ENCODE data around the gene STXBP2.
A peak's percentile ranks its signal among the peaks of the same experiment; 100 is the strongest.

The STXBP2 gene

GRCh38 chr19:7676376-7676775 lies 39.5 kb downstream of the STXBP2 start:
- H3K9ac ChIP-seq (ENCODE audit: low read depth, low read length), result no peak overlapping the region
- ATAC-seq (ENCODE audit: insufficient read depth, low read depth) (no peak), DNase-seq (no peak)
- no peaks in the 10 kb centered on the region for H3K27me3 ChIP-seq (ENCODE audit: insufficient read depth, low read length, poor library complexity)
- H3K27ac ChIP-seq (ENCODE audit: low read length), result no peak overlapping the region
- peaks cover 7% of the 10 kb centered on the region for H3K79me2 ChIP-seq (ENCODE audit: insufficient read depth, low read length)
- no peak overlapping the region for H3K4me3 ChIP-seq (ENCODE audit: low read depth in 1 of 2, low read length in 2 of 2)
- H3K4me2 ChIP-seq (ENCODE audit: insufficient read depth, low read length), result no peak overlapping the region
- H2AFZ ChIP-seq (ENCODE audit: low read depth, low read length), result no peak overlapping the region
- no peak for TF ChIP-seq EZH2 (IDR thresholded peaks at IDR 0.05; ENCODE audit: borderline replicate concordance, low read depth, low read length, severe bottlenecking)
- no peaks in the 10 kb centered on the region for H3K9me3 ChIP-seq (ENCODE audit: insufficient read depth, low read length, severe bottlenecking)
- H3K4me1 ChIP-seq (ENCODE audit: insufficient read depth, low read length), result peaks cover 29% of the 10 kb centered on the region
- H4K20me1 ChIP-seq (ENCODE audit: insufficient read depth, low read length), result no peaks in the 10 kb centered on the region
- no peaks in the 10 kb centered on the region; the same call in 1 of the 2 replicates for H3K36me3 ChIP-seq (ENCODE audit: insufficient read depth, low read length)

- no peak for ATAC-seq (ENCODE audit: insufficient read depth, low read depth)
- peaks cover 2% of the 10 kb centered on the region; the same call in 1 of the 2 replicates for H3K36me3 ChIP-seq (ENCODE audit: insufficient read depth, low read length)
- H3K27me3 ChIP-seq (ENCODE audit: insufficient read depth, low read length, poor library complexity), result no peaks in the 10 kb centered on the region
- TF ChIP-seq EZH2 (IDR thresholded peaks at IDR 0.05; ENCODE audit: borderline replicate concordance, low read depth, low read length, severe bottlenecking) (no peak), CTCF (IDR thresholded peaks at IDR 0.05; ENCODE audit: borderline replicate concordance, extremely low read depth, low read length, poor library complexity, severe bottlenecking) (no peak)
- no peak within 1 kb of the TSS for H3K27ac ChIP-seq (ENCODE audit: low read length)
- peaks cover 12% of the 10 kb centered on the region for H3K79me2 ChIP-seq (ENCODE audit: insufficient read depth, low read length)
- H3K9ac ChIP-seq (ENCODE audit: low read depth, low read length), result no peak within 1 kb of the TSS
- no peaks in the 10 kb centered on the region for H3K9me3 ChIP-seq (ENCODE audit: insufficient read depth, low read length, severe bottlenecking)
- H2AFZ ChIP-seq (ENCODE audit: low read depth, low read length), result no peak within 1 kb of the TSS
- H3K4me1 ChIP-seq (ENCODE audit: insufficient read depth, low read length), result peaks cover 34% of the 10 kb centered on the region
- no peak for DNase-seq
- no peak within 1 kb of the TSS for H3K4me3 ChIP-seq (ENCODE audit: low read depth in 1 of 2, low read length in 2 of 2)
- no peak within 1 kb of the TSS for H3K4me2 ChIP-seq (ENCODE audit: insufficient read depth, low read length)
- H4K20me1 ChIP-seq (ENCODE audit: insufficient read depth, low read length), result peaks cover 4% of the 10 kb centered on the region; the same call in 1 of the 2 replicates
These were observed 39.9 kb downstream of the STXBP2 start, which contains the start of gene MCEMP1 for GRCh38 chr19:7676854-7677253. Gene MCEMP1 (plus strand): TSS chr19:7677090. CDS start chr19:7677121, 31 bp downstream.

DNA sequence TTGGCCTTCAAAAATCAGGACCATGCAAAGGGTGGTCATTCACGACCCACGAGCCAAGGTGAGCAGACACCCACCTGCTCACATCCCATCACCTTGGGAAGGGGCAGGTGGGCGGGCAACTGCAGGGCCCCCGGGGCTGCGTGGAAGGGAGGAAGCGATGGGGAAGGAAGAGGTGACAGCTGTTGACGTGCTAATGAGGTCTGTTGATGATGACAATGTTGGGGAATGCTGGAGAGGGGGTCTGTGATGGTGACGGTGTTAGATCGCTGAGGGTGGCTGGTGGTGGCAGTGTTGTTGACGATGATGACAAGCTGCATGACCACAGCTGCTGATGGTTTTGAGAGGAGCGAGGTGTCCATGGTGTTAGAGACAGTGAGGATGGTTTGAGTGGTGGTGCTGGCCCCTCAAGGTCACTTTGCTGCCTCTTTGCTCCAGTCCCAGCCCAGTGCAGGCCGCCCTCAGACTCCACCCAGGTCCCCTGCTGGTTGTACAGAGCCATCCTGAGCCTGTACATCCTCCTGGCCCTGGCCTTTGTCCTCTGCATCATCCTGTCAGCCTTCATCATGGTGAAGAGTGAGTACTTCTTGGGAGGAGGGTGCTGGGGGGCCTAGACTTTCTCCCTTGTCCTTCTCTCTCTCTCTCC lies 40.9 kb downstream of the STXBP2 start:
- peaks cover 42% of the 10 kb centered on the region for H3K4me1 ChIP-seq (ENCODE audit: insufficient read depth, low read length)
- no peak for DNase-seq
- H3K79me2 ChIP-seq (ENCODE audit: insufficient read depth, low read length), result peaks cover 21% of the 10 kb centered on the region
- H4K20me1 ChIP-seq (ENCODE audit: insufficient read depth, low read length), result peaks cover 14% of the 10 kb centered on the region
- H3K27me3 ChIP-seq (ENCODE audit: insufficient read depth, low read length, poor library complexity), result no peaks in the 10 kb centered on the region
- H3K4me2 ChIP-seq (ENCODE audit: insufficient read depth, low read length), result no peak overlapping the region
- H3K27ac ChIP-seq (ENCODE audit: low read length), result no peak overlapping the region
- H3K9me3 ChIP-seq (ENCODE audit: insufficient read depth, low read length, severe bottlenecking), result no peaks in the 10 kb centered on the region
- no peak overlapping the region for H3K4me3 ChIP-seq (ENCODE audit: low read depth in 1 of 2, low read length in 2 of 2)
- H2AFZ ChIP-seq (ENCODE audit: low read depth, low read length), result no peak overlapping the region
- ATAC-seq (ENCODE audit: insufficient read depth, low read depth), result no peak
- TF ChIP-seq CTCF (IDR thresholded peaks at IDR 0.05; ENCODE audit: borderline replicate concordance, extremely low read depth, low read length, poor library complexity, severe bottlenecking) (no peak), EZH2 (IDR thresholded peaks at IDR 0.05; ENCODE audit: borderline replicate concordance, low read depth, low read length, severe bottlenecking) (no peak)
- no peak overlapping the region for H3K9ac ChIP-seq (ENCODE audit: low read depth, low read length)
- H3K36me3 ChIP-seq (ENCODE audit: insufficient read depth, low read length), result peaks cover 11% of the 10 kb centered on the region

- Histone ChIP-seq H3K4me2 (ENCODE audit: insufficient read depth, low read length) (no peak overlapping the region), H3K27ac (ENCODE audit: low read length) (peak overlapping the region; percentile 5; the same call in 1 of the 2 replicates), H3K9ac (ENCODE audit: low read depth, low read length) (no peak overlapping the region), H3K79me2 (ENCODE audit: insufficient read depth, low read length) (peaks cover 26% of the 10 kb centered on the region), H2AFZ (ENCODE audit: low read depth, low read length) (peak overlapping the region; percentile 74; the same call in 1 of the 2 replicates), H3K4me3 (ENCODE audit: low read depth in 1 of 2, low read length in 2 of 2) (no peak overlapping the region), H3K36me3 (ENCODE audit: insufficient read depth, low read length) (peaks cover 22% of the 10 kb centered on the region), H3K27me3 (ENCODE audit: insufficient read depth, low read length, poor library complexity) (no peaks in the 10 kb centered on the region), H4K20me1 (ENCODE audit: insufficient read depth, low read length) (peaks cover 14% of the 10 kb centered on the region), H3K9me3 (ENCODE audit: insufficient read depth, low read length, severe bottlenecking) (no peaks in the 10 kb centered on the region), H3K4me1 (ENCODE audit: insufficient read depth, low read length) (peaks cover 42% of the 10 kb centered on the region)
- TF ChIP-seq CTCF (IDR thresholded peaks at IDR 0.05; ENCODE audit: borderline replicate concordance, extremely low read depth, low read length, poor library complexity, severe bottlenecking) (peak; percentile 62), EZH2 (IDR thresholded peaks at IDR 0.05; ENCODE audit: borderline replicate concordance, low read depth, low read length, severe bottlenecking) (no peak)
- ATAC-seq (ENCODE audit: insufficient read depth, low read depth) (peak; percentile 38), DNase-seq (peak; percentile 70)
These were observed 42.3 kb downstream of the STXBP2 start for GRCh38 chr19:7678971-7679751.

Measured in DND-41 (cell line).